ENCODE results near the gene TUBB.

Gene TUBB

GRCh38 chr6:30719791-30720737, at the start of gene TUBB:
Gene TUBB (plus strand): TSS chr6:30720352. CDS start chr6:30720507, 155 bp downstream.
- DNase-seq (ENCODE audit: low spot score), result peak; percentile 99

- DNase-seq (ENCODE audit: low spot score), result peak; percentile 24
These were observed 49.2 kb upstream of the TUBB start for GRCh38 chr6:30670760-30671527.

GRCh38 chr6:30672445-30673253, 47.5 kb upstream of the TUBB start, which contains the start of gene DHX16:
Gene DHX16 (minus strand): TSS chr6:30673006. CDS start chr6:30672841, 165 bp downstream.
- DNase-seq (ENCODE audit: low spot score), result peak; percentile 97

GRCh38 chr6:30676660-30677285, 43.4 kb upstream of the TUBB start:
- DNase-seq (ENCODE audit: low spot score), result no peak

DNA sequence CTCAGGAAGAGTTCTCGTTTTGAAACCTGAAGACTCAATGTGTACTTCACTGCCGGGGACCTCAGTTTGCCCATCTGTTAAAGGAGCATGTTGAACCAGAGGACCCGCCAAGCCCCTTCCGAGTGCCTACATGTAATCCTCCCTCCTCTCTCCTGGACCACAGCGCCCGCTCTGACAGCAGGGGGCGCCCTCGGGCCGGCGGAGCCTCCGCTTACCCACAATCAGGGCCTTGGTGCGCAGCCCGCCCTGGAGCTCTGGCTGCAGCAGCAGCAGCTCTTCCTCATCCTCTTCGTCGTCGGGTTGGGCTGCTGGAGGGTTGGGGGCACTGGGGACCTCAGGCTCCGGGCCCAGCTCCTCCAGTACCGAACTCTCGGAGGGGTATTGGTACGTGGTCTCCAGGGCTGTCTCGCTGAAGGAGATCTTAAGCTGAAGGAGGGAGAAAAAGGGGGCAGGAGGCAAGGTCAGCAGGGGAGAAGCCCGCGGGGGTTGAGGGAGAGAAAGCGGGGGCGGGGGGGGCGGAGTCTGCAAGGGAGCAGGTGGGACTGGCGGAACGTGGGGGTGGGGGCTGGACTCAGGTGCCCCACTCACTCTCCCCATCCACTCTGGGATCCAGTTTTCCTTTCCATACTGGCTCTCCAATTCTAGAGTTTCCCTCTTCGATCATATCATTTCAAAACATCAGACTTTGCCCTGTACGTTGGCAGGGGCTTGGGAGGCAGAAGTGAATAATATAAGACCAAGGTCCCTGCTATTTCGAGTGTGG, 41.0 kb upstream of the TUBB start:
- DNase-seq (ENCODE audit: low spot score), result peak; percentile 54

GRCh38 chr6:30679765-30680535, 40.2 kb upstream of the TUBB start:
- DNase-seq (ENCODE audit: low spot score), result no peak

DNA sequence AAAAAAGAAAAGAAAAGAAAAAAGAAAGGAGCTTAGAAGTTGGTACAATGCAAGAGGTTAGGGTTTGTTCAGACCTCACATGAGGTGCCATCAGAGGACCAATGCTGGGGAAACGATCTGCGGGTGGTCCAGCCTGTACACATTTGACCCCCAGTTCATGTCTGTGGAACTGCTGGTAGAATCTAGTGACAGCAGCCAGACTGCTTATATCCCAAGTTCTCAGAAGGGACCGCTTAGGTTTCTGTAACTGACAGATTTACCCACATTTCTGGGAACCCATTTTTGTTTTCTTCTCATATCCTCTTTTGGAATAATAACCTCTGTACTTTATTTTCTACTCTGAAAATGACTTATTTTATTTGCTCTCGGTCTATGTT, 38.4 kb upstream of the TUBB start:
- DNase-seq (ENCODE audit: low spot score), result no peak

DNA sequence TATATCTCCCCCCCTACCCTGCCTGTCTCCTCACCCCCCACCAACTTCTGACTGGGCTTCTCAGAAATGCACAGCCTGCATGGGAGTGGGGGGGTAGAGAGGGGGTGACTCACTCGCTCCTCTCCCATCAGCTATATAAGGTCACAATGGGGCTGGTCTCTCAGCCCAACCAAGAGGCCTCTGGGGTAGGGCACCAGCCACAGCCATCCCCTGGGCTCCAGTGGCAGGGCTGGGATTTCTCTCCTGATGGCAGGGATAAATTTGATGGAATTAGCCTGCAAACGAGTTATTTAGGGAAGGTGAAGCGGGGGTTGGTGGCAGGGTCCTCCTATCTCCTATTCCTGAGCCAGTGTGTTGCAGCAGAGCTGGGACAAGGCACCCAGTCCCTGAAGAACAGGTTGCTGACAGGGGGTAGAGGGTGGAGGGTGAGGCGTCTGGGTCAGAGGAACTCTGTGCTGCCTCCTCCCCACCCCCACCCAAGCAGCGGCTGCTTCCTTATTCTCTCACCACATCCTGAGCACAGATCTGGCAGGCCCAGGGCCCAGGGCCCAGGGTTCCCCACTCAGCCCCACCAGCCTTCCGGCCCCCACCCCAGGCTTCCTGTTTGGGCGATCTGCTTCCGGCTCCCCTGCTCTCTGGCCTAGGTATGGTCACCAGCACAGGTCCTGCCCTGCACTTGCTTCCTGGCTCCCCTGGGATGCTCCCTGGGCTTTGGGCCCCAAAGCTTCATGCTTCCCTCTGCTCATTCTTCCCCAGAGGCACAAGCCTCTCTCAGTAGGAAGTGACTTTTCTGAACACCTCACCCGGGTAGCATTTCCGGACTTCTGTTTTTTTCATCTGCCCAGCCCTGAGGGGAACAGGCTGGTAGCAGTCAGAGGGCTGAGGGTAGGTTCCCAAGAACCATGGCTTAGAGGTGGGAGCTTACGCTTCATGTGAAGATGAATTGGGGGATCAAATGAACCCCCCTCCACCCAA, 37.7 kb upstream of the TUBB start:
- peak; percentile 94 for DNase-seq (ENCODE audit: low spot score)

- DNase-seq (ENCODE audit: low spot score), result peak; percentile 56
These were observed 36.8 kb upstream of the TUBB start for GRCh38 chr6:30683183-30683979.

DNA sequence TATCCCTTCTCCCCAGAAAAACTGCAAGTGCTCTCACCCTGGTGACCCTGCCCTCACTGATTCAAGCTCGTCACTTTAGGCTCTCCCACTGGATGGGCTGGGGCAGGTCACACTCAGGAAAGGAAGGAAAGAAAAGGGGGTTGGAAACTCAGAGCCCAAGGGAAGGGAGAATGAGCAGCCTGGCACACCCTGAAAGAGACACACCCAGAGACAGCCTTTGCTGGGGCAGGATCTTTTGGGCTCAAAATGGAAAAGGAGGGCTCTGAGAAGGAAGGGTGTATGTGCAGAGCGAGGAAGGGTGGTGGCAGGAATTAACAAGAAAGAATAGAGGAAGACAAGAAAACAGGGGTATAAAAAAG, 36.2 kb upstream of the TUBB start:
- peak; percentile 52 for DNase-seq (ENCODE audit: low spot score)

- DNase-seq (ENCODE audit: low spot score), result peak; percentile 76
These were observed 35.6 kb upstream of the TUBB start for GRCh38 chr6:30684386-30685156.

DNA sequence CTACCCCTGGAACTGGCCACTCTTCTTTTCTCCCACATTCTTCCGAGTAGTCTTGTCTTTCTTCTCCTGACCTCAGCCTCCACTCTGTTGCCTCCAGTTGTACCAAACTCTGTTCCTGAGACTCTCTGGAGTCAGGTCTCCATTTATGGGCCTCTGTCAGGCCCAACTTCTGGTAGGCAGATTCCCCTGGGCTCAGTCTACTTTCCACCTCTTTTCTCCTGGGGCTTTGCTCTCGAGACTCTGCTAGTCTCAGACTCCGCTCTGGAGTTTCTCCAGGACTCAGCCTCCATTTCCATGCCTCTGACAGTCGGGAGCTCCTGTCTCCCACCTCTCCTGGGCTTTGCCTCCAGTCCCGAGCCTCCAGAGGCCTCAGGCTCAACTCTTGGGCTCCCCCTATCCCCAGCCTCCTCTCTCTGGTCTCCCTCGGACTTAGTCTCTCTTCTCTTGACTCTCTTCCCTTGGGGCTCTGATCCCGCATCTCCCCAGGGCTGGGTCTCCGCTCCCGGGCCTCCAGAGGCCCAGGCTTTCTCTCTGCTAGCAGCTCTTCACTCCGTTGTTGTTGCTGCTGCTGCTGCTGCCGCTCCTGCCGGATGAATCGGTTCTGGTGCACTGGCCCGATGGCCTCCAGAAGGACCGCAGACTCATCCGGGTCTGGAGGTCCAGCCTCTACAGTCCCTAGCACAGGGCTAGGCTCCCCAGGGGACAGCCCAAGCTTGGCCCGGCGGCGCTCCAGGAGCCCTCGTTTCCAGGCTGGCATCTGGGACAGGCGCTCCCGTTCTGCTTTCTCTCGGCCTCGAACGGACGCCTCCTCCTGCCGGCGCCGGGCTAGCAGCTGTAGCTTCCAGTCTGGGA, 34.8 kb upstream of the TUBB start:
- DNase-seq (ENCODE audit: low spot score), result peak; percentile 58

DNA sequence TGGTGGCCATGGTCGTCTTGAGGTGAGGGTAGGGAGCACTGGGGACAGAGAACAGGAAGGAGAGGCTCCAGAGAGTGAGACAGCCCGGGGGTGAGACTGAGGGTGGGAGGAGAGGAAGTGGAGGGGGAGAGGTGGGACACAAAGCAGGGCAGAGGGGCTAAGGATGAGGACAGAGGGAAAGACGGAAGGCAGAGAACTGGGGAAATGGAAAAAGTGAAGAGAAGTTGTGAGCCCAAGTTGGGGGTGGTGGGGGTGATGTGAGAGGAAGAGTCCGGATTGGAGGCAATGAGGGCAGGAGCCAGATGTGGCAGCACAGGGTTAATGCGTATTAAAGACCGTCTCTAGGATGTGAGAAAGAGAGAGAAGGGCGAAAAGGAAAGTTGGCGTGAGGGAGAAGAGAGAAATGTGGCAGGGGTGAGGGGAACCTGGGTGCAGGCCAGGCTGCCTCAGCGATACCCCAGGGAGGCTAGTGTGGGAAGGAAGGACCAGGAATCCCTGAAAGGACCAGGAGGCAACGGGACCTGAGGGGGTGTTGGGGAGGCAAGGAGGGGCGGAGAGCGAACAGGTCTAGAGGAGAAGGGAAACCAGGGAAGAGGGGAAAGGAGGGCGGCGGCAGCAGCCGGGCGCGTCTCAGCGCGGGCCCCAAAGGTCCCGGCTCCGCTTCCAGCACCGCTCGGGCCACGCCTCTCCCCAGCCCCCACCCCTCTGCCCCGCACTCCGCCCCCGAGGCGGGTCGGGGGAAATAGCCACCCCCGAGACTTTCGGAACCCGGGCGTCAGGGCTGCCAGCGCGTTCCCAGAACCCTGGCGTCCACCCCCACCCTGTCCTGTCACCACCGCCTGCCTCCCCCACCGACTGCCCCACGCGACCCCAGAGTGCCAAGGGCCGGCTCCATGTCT, 33.9 kb upstream of the TUBB start, which contains the start of gene PPP1R18:
Gene PPP1R18 (minus strand): TSS at position 637 of the 899 bp plus-strand sequence. CDS start 627 bp downstream, at position 10.
- DNase-seq (ENCODE audit: low spot score), result peak; percentile 68

DNA sequence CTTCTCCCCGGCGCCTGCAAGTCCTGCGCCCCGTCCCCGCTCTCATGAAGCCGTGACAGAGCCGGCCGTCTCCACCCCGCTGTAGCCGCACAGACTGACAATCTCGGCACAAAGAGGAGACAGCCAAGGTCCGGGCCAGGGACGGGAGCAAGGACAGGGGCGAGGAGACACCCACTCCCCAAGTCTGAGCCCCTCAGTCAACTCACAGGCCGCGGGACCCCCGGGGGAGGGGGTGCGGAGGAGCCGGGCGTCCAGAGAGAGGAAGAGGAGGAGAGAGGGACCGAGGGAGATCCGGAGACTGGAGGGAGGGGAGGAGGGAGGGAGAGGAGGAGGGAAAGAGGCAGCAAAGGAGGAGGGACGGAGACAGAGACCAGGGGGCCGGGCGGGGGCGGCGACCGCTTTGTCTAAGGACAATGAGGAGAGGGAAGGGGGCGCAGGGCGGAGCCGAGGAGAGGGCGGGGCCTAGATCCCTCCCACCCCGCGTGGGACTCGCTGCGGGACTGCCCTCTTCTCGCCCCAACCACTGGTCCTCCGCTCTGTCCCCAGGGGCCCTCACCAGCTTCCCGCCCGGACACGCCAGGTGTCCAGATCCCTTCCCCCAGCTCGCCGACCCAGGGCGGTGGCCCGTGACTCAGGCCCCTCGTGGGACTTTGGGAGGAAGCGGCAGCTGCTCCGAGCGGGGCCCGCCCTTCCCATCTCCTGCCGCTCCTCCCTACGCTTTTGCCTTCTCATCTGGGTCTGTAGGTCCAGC, 33.1 kb upstream of the TUBB start:
- peak; percentile 97 for DNase-seq (ENCODE audit: low spot score)

Measured in RKO (cell line).